H4 (cell line): Measurements from ENCODE around the gene MYOT. TPM values are rescaled to one million over a fixed set of nuclear protein-coding genes. Genes with fewer than 3 reads are reported as not detected.
"Not testable (repeated sequence)": the region's sequence is repeated elsewhere in the genome, so short reads cannot be mapped to it uniquely, and the experiment has no call there.

Experiments
- DNase-seq: peaks from one replicate; pipeline ENCODE4 v3.0.0-alpha.2; 2015; ENCODE audit warnings: low spot score
- total RNA-seq: library from RNA; depleted of rRNA; stranded (reverse); fragments of >200 nt; shearing (Covaris generic); gene quantifications from 2 replicates; pipeline ENCODE4 v1.2.3, GENCODE V29; 2014

The MYOT gene
- total RNA-seq, 1 experiment from 2014 or later, result not detected

DNA sequence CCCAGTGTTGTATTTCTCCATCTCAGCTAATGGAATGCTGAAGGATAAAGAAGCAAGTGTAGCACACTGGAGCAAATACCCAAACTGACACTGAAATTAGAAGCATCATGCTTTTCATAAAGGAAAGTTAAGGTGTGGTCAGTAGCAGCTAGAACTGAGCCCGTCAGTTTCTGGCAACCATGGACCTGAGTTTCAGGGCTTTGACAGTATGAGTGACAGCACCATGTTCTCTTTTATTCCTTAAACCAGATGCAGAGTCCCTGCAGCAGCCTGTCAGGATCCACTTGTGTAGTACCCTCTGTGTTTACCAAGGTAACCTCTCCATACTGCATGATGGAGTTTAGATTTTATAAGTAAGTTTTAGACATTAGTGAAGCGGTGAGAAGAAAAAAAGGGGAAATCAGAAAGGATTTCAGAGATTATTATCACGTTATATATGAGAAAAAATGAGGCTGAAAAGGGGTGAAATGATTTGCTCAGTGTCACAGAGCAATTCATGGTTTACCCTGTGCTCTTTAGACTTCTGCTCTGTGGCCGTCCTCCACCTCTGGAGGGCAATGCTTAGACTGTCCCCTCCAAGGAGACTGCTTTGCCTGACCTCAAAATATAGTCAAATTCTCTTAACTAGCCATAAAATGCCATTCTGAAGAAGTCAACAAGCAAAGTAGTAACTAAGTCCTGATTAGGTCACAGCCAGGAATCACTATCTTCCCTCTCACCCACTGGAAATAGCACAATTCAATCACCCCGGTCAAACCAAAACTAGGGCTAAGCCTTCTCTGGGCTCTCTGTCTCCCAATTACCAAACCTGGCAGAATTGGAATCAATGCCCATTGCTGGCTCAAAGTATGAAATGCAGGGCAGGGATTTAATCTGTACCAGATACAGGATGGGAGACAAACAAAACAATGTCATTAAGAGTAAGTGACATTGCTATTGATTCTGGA, 10.5 kb upstream of the MYOT start:
- no peak for DNase-seq

DNA sequence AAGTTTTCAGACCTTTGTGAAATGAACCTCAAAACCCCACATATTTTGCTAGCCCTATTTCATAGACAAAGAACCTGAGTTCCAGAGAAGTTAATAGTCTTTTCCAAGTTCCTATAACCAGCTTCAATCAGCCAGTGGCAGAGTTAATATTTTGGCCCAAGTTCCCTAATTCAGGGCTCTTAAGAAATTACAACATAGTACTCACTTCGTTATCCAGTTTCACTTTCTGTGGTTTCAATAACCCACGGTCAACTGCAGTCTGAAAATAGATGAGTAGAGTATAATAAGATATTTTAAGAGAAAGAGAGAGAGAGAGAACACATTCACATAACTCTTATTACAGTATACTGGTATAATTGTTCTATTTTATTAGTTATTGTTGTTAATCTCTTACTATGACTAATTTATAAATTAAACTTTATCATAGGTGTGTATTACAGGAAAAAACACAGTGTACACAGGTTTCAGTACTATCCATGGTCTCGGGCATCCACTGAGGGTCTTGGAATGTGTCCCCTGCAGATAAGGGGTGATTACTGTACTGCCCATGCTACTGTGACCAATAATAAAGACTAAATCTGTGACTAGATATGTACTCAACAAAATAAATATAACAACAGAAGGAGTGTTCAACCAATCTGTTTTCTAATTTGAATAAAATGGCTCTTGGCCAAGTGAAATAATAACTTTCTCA, 9.3 kb upstream of the MYOT start:
- peak; percentile 22 for DNase-seq

DNA sequence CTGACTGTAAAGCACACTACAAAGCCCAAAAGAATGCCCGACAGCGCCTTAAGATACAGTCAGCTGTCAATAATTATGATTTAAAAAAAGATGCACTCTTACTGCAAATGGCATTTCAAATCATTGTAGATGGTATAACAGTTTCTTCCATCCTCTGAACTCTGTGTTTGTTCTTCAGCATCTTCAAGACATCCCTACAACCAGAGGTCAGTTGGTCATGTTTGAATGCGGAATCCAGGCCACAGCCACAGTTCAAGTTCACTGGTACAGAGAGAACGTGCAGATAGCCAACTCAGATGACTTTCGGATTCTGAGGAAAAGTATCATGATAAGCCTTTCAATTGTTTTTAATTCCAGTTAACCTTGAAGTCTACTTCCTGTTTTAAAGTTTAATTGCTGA, 8.7 kb upstream of the MYOT start:
- no peak for DNase-seq

DNA sequence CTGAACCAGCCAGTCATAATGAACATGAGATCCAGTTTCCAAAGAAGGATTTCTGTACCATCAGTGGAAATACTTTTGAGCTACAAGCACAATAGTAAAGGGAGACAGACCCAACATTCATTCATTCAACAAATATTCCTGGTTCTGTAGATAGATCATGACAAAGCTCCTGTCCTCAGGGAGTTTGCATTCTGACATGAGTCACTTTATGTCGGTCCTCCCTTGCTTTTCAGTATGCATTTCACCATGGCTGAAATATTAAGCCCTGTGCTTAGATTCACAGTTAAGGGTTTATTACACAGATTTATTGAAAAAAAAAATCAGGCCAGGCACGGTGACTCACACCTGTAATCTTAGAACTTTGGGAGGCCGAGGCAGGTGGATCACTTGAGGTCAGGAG, 5.4 kb upstream of the MYOT start:
- DNase-seq, result no peak

DNA sequence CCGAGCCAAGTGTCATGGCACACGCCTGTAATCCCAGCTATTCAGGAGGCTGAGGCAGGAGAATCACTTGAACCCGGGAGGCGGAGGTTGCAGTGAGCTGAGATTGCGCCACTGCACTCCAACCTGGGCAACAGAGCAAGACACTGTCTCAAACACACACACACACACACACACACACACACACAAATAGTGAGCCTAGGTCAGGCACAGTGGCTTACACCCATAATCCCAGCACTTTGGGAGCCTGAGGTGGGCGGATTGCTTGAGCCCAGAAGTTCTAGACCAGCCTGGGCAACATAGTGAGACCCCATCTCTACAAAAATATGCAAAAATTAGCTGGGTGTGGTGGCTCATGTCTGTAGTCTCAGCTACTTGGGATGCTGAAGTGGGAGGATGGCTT, 4.0 kb upstream of the MYOT start:
- not testable (repeated sequence) for DNase-seq

DNA sequence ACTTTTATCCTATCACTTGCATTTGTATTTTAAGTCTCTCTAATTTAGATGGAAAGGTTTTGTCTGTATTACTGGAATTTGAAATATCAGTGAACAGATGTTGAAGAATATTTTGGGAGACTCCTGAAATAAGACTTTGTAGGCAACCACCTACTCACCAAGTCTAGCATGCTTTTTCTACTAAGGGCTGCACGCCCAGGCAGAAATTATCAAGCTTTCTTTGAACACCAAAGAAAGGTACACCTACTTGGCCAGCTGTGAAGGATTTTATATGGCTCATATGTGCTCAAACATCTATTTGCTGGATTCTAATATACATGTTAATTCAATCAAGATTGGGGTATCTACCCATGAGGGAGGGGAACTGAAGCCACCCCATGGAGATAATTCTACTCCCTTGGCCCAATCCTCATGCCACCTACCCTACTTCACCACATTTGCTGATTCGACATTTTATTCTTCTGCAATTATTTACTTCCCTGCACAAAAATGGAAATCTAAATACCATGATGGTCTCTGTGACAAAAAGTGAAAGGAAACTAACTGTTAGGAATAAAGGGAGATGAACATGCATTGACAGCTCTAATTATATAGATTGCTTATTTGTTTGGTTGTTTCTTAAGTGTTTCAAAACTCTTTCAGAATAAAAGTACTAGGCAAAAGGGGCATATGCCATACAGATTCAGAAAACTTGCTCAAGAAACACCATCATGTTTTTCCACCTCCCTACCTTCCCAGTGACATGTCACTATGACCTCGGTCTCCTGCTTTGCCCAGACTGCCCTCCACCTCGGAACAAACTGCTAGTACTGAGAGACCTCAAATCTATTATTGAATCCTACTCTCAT, 895 bp upstream of the MYOT start:
- no peak for DNase-seq

DNA sequence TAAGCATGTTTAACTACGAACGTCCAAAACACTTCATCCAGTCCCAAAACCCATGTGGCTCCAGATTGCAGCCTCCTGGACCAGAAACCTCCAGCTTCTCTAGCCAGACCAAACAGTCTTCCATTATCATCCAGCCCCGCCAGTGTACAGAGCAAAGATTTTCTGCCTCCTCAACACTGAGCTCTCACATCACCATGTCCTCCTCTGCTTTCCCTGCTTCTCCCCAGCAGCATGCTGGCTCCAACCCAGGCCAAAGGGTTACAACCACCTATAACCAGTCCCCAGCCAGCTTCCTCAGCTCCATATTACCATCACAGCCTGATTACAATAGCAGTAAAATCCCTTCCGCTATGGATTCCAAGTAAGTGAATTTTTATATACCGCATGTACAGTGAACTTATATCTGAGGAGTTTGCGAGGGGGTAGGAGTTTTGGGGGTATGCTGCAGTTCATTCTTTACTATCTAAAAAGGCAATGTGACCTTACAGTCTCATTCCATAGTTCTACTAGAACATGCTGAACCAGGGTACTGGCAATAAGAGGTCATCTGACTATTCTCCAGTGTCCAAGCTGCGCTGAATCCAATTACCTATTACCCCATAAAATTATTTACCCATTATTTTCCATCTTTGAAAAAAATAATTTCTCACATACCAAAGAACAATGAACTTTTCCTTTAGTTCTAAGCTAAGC, 3.1 kb downstream of the MYOT start:
- no peak for DNase-seq

DNA sequence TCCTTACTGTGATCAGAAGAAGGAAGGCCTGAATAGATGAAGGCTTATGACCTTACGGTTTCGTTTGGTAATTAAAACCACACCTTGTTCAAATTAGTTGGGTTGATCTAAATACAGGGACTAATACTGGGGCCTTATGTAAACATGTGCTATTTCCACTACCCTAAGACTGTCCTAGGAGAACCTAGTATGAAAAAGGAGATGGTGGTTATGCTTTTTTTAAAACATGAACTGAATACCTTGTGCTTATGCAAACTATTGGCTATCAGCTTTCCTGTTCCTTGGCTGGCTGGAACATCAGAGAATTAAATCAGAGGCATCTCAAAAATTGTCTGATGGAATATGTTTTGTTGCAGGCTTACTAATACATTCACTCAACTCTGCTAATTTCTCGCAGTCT, 3.9 kb downstream of the MYOT start:
- DNase-seq, result no peak

DNA sequence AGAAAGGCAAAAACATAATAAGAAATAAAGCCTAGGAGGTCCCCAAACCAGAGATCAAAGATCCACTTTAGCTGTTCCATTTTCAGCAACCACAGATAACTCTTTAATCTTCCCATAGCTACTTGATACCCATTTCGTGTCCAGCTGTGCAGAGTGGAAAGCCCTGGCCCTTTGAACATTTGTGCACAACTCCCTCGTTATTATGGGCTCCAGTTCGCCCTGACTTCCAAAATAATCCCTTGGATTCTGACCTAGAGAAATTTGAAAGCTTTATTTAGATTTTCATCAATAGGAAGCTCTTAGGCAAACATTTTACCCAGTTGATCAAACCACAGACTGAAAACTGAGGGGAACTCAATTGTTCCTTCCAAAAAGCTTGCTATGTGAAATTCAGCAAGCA, 4.8 kb downstream of the MYOT start:
- no peak for DNase-seq

DNA sequence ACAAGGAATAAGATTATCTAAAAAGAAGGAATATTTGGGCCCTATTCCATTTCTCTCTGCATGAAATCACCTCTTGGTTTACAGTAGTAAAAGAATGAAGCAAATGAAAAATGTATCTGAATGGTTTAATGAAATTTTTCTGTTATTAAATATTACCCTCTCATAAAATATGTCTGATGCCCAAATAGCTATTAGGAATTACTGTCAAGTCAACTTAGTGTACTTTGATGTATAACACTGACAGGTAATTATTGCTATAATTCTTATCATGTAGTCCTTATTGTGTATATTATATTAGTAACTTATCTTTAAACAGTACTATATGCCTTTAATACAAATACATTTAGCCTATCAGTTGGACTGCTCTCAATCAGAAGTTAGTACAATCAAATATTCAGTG, 8.4 kb downstream of the MYOT start:
- DNase-seq, result no peak

DNA sequence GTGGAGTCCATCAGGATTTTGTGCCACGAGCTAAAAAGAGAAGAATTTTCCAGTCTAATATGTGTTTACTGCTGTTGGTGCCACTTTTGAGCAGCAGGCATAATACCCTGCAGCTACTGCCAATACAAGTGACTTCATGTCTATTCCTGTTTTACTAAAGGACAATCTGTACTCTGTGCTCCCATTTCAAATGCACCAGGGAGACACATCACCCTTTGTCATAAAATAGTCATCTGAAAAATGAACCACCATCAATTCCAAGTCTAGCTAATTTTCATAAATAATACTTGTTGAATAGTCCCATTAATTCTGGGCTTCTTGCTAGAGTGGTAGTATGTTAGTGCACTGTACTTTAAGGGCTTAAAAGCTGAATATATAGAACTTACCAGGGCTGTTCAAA, 12.7 kb downstream of the MYOT start:
- DNase-seq, result no peak

DNA sequence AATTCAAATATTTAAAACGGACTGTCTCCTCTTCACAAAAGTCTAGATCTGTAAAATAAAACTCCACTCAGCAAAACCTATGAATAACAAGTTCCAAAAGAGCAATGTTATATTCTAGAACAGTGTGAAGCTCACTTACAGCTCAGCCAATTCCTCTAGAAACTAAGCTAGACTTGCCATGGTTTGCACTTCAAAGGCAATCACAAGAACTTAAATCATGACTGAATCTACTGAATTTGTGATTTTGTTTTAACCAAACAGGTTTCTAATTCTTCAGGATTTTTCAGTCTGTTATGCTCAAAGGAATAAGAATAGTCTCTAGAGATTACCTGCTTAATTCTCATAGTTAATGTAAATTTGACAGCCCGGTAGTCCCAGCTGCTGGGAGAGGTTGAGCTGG, 20.2 kb downstream of the MYOT start:
- DNase-seq, result no peak

DNA sequence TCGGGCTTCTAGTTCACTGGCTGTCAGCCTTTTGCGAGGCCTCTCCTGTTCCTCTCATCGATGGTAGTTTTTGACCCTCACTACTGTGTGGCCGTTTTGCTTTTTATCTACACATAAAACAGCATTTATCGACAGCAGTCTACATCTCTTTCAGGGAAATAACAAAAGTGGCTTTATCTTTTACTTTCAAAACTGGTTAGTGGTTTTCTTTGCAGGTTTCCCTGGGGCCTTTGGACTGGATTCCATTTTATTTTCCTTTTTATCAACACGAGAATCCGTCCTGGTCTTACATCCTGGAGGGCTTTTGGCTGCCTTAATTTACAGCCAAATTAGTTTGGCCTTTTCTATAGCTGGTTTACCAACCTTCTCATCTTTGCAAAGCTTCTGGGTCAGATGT, 20.8 kb downstream of the MYOT start:
- DNase-seq, result no peak

DNA sequence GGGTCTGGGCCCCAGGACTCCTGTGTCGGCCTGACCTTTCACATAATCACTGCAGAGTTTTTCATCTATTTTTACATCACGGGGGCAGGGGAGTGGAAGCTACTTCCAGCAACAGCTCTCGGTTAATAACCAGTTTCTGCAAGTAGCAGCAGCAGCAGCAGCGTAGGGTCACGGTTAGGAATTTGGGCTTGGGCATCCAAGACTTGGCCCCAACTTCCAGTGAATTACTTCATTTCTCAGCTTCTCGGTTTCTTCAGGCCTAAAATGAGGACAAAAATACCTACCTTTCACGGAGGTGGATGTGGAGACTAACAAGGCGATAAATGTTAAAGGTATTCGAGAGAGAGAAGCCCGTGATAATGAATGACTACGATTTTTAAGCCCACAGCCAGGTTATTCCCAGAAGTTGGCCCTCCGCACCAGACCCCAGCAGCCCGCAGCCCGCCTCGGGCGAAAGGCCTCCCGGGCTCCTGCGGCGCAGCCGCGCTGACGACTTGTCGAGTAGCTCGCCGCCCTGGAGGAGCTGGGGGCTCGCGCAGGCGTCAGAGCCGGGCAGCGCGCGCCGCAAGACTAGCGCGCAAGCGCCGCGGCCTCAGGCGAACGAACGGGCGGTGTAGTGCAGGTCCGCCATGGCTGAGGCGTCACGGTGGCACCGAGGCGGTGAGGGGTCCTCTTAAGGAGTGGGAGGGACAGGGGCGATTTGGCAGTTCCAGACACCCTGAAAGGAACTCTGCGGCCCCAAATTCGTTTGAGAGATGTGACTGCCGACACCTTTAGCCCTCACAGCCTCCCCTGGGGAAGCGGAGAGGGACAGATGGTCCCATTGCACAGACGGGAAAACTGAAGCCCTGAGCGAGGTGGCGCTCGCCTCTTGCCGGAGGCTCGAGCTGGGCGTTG, 21.5 kb downstream of the MYOT start, which contains the start of gene PKD2L2:
Gene PKD2L2 (plus strand): TSS at position 595 of the 897 bp plus-strand sequence. CDS start 35 bp downstream, at position 630.
- DNase-seq, result peak; percentile 71

DNA sequence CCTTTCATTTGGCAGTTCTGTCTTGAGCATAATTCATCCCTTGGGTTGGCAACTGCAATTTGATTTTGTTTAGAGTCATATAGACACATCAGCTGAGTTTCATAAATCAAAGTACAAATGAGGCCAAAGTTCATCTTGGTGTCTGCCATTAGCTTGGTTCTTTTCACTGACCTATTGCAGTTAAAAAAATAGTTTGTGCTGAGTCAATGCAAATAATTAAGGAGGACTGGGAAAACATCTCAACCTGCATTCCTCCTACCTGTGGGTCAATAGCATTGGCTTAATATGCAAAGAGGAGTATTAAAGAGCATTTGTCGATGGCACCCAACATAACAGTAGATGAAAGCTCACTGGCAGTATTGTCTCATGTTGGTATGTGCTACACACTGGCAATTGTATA, 23.2 kb downstream of the MYOT start:
- DNase-seq, result no peak

DNA sequence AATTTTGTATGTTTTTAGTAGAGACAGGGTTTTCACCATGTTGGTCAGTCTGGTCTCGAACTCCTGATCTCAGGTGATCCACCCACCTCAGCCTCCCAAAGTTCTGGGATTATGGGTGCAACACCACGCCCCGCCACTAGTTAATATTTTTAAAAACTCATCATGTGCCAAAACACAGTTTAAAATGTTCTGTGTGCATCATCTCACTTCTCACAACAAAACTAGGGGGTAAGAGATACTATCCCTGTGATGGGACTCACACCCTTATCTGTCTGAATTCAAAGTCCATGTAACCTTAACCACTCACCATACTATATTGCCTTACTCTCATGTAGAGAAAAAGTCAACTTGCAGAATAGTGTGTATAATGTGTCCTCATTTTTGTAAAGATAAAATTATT, 24.2 kb downstream of the MYOT start:
- DNase-seq, result no peak

DNA sequence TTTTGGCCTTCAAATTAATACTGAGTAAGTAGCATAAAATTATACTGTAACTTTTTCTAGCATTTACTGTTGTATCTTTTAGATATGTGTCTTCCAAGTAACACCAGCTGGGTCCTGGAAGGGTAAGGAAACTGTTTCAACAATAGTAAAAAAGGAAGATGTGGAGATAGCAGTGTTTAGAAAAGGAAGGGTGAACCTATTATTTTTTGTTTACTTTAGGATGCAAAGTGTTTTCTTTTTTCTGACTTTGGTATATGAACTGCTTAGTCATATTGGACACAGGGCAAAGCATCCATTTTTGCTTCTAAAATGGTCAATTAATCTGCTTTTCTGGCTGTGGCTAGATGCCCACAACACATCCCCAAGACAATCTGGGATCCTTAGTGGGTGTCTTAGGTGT, 26.9 kb downstream of the MYOT start:
- DNase-seq, result no peak

DNA sequence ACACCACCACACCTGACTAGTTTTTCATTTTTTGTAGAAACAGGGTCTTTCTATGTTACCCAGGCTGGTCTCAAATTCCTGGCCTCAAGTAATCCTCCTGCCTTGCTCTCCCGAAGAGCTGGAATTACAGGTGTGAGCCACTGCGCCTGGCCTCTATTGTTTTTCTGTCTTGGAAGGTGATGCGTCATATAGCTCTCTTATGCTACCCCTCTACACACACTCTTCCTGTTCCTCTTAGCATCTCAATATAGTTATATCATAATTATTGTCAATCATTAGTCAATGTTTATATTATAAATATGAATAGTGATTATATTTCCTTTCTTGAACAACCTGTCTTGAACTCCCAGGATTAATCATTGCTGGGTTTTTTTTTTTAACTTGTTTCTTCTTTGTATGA, 28.9 kb downstream of the MYOT start:
- DNase-seq, result no peak

DNA sequence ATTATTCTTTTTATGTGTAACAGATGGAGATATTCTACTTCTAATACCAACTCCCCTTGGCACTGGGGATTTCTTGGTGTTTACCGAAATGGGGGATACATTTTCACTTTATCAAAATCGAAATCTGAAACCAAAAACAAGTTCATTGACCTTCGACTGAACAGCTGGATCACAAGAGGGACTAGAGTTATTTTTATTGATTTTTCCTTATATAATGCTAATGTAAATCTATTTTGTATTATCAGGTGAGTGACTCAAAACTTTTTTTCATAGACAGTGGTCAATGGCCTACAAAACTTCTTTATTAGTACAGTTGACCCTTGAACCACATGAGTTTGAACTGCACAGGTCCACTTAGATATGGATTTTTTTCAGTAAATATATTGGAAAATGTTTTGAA, 31.8 kb downstream of the MYOT start:
- DNase-seq, result no peak

DNA sequence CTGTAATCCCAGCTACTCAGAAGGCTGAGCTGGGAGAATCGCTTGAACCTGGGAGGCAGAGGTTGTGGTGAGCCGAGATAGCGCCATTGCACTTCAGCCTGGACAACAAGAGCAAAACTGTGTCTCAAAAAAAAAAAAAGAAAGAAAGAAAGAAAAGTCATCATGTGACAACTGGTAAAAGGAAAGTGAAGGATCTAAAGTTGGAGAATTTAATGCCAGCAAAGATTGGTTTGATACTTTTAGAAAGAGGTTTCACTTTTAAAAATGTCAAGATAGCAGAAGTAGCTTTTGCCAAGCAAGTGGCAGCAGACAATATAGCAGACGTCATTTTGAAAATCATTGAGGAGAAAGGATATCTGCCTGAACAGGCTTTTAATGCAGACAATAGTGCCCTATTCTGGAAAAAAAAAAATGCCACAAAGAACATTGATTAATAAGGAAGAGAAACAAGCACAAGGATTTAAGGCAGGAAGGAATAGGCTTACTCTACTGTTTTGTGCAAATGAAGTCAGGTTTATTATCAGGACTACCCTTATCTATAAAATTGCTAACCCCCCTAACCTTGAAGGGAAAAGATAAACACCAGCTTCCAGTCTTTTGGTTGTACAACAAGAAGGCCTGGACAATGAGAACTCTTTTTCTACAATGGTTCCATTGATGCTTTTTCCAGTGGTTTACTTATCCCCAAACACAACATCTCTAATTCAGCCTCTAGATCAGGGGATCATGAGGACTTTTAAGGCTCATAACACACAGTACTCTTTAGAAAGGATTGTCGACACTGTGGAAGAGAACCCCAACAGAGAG, 33.6 kb downstream of the MYOT start:
- no peak for DNase-seq
